Aorta (tissue), 5 donors: ENCODE measurements around the gene ERLIN1. TPM values are rescaled to one million over a fixed set of nuclear protein-coding genes. Genes with fewer than 3 reads are reported as not detected.

Experiments used
- ATAC-seq: fragments of 200-7000 bp; cut with Tn5 transposase; one replicate; pipeline ENCODE4 v1.9.1; 2022; ENCODE audit warnings: moderate library complexity; ENCODE audit not compliant: low FRiP score
- DNase-seq, 2 donors: peaks; one replicate each; pipeline ENCODE4 v3.0.0-alpha.2; 2020
- H3K27ac ChIP-seq, 2 donors: one replicate each; pipeline ENCODE4 v1.5.1; 2013; ENCODE audit warnings: low read length in 2 of 2, mild to moderate bottlenecking in 2 of 2, moderate library complexity in 2 of 2, control low read depth in 1 of 2, inconsistent platforms in 1 of 2, low read depth in 1 of 2
- H3K27me3 ChIP-seq, 2 donors: one replicate each; pipeline ENCODE4 v1.6.1; 2013; ENCODE audit warnings: control low read depth in 1 of 2, low read length in 1 of 2, mild to moderate bottlenecking in 1 of 2, moderate library complexity in 1 of 2; ENCODE audit not compliant: insufficient read depth in 2 of 2, control insufficient read depth in 1 of 2
- H3K36me3 ChIP-seq, 2 donors: one replicate each; pipeline ENCODE4 v1.6.1; 2013; ENCODE audit warnings: control low read depth in 1 of 2, low read length in 1 of 2, mild to moderate bottlenecking in 1 of 2; ENCODE audit not compliant: insufficient read depth in 2 of 2, control insufficient read depth in 1 of 2
- H3K4me1 ChIP-seq, 2 donors: one replicate each; pipeline ENCODE4 v1.6.1; 2013; ENCODE audit warnings: low read length in 2 of 2, control low read depth in 1 of 2, mild to moderate bottlenecking in 1 of 2, moderate library complexity in 1 of 2; ENCODE audit not compliant: insufficient read depth in 2 of 2, control insufficient read depth in 1 of 2
- H3K4me3 ChIP-seq, 2 donors: one replicate each; pipeline ENCODE4 v1.5.1; 2013; ENCODE audit warnings: low read length in 2 of 2, control low read depth in 1 of 2, mild to moderate bottlenecking in 1 of 2
- H3K9me3 ChIP-seq: one replicate; pipeline ENCODE4 v1.6.1; 2013; ENCODE audit warnings: mild to moderate bottlenecking, low read length; ENCODE audit not compliant: control insufficient read depth
- WGBS, 2 donors: extraction: QIAGEN DNeasy Blood & Tissue Kit; methylation state at CpG; one replicate each; pipeline ENCODE4 v1.1.7; 2013; 5-methylcytosine and 5-hydroxymethylcytosine counted together
- intact Hi-C, 2 donors: fragments of 100-400 bp; cut with DNase I; formaldehyde crosslinking; loops; one replicate each; pipeline versions ENCODE4 v1.14.2 to v1.15.0; 2022
- polyA plus RNA-seq, 2 donors: library from polyadenylated mRNA; stranded (reverse); fragments of 200-250 nt; gene quantifications; one replicate each; pipeline ENCODE4 v1.2.3, GENCODE V29; 2013
- total RNA-seq, 2 donors: library from RNA; stranded (reverse); fragmentation: NEBNext Ultra II Directional; extraction: Animal tissue kit (Norgen Biotek cat#: 25700); gene quantifications; one replicate each; pipeline ENCODE4 v1.2.1, GENCODE V29; 2021
- donor health status: healthy with polysubstance abuse.
- donor health status: Bipolar disorder and iron deficiency.
- donor health status: DM: no; HTN: no; CAD: no.
- donor health status: DM: no; HTN: no; CAD: no.
- donor health status: DM: yes; HTN: yes; CAD: no.

The ERLIN1 gene
- total and polyA plus RNA-seq, 4 donors = 5.9 to 20.7 (median 9.9) TPM

DNA sequence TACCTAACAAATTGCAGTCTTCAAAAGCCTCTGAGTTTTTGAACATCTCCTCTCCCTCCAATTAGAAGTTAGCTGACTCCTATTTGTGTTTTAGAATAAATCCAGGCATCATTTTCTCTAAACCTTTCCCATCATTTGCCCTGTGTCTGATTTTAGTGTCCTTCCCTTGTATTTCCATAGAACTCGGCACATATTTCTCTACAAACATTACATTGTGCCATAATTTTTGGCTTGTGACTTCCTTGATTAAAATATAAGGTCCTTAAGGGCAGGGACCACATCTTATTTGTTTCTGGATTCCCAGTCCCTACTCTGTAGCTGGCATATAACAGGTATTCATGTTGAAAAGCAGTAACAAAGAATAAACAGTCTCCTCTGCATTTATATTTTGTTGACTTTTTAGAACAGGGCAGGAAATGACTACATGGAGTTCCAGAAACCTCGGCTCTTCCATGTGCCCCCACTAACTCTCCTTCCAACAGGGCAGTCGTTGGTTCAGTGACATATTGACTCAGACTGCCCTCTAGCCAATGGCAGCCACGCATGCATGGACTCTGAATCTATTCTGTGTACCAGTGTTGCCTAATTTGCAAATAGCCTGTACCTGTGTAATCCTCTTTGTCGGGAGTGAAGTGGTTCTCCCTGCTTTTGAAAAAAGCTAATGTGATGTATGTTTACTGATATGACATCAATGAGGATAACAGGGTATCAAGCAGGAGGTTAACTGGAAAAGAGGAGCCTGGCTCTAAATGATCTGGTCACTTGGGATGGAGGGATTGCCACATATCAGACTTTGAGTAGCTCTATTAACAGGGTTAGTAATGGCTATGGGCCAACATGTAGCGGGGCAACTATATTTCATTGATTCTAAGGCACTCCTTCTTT is 84.4 kb downstream of the ERLIN1 start:
- Histone ChIP-seq H3K27ac (no peak overlapping the region), H3K4me1 (no peaks in the 10 kb centered on the region), H3K27me3 (no peaks in the 10 kb centered on the region), H3K4me3 (no peak overlapping the region), H3K36me3 (no peaks in the 10 kb centered on the region), H3K9me3 (peaks cover 4% of the 10 kb centered on the region)
- intact Hi-C loops = no loop called here
- DNase-seq (no peak), ATAC-seq (no peak)
- 50 to 51% methylated on average over 6 of the region's 6 CpGs for WGBS, 2 donors

DNA sequence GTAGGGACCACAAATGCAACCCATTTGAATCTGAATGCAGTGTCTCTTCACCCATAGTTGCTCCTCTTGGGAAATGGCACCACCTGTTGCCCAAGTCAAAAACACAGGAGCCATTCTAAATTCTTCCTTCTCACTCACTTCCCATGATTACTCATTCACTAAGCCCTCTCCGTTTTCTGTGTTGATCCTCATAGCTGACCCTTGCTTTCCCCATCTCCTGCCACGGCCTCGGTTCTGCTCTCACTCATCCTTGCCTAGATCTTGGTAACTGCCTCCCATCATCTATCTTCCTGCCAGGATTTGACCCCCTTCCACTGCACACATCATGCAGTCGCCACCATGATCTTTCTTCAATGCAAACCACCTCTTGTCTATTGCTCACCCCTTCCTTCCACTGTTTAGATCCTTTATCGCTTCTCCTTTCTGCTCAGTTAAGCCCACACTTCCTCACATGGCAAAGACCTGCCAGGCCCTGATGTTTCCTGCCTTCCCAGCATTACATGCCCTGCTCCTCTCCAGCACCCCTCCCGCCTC is 85.1 kb downstream of the ERLIN1 start:
- DNase-seq = no peak
- H3K36me3 ChIP-seq = no peaks in the 10 kb centered on the region
- no peak overlapping the region for H3K27ac ChIP-seq
- intact Hi-C loops = no loop called here
- H3K9me3 ChIP-seq = peaks cover 4% of the 10 kb centered on the region
- H3K27me3 ChIP-seq = no peaks in the 10 kb centered on the region
- no peak overlapping the region for H3K4me3 ChIP-seq
- no peak for ATAC-seq
- H3K4me1 ChIP-seq = no peaks in the 10 kb centered on the region
- 67 to 73% methylated on average over 6 of the region's 6 CpGs for WGBS, 2 donors

Other genes with a start within 250 kb of the ERLIN1 start
- gene DNMBP, start 176.1 kb downstream of the ERLIN1 start, total RNA-seq = 10 to 100 TPM; 13.4 to 23.9 TPM
- gene DNMBP, start 176.1 kb downstream of the ERLIN1 start, polyA plus RNA-seq = 1 to 10 TPM; 5.5 to 8.9 TPM
- not detected for gene CPN1, start 104.2 kb downstream of the ERLIN1 start, total RNA-seq
- gene CPN1, start 104.2 kb downstream of the ERLIN1 start, polyA plus RNA-seq = not detected
- 10 to 100 TPM; 17.3 to 21.6 TPM for gene CHUK, start 43.6 kb upstream of the ERLIN1 start, total RNA-seq
- 10 to 100 TPM in 1 of 2 donors, 1 to 10 TPM in 1; 9.0 to 17.8 TPM for gene CHUK, start 43.6 kb upstream of the ERLIN1 start, polyA plus RNA-seq
- 10 to 100 TPM; 15.1 to 21.6 TPM for gene CWF19L1, start 81.6 kb upstream of the ERLIN1 start, total RNA-seq
- 10 to 100 TPM; 13.4 to 24.5 TPM for gene CWF19L1, start 81.6 kb upstream of the ERLIN1 start, polyA plus RNA-seq
- gene BLOC1S2, start 100.7 kb upstream of the ERLIN1 start, total RNA-seq = 10 to 100 TPM; 21.9 to 26.4 TPM
- gene BLOC1S2, start 100.7 kb upstream of the ERLIN1 start, polyA plus RNA-seq = 10 to 100 TPM; 30.7 to 58.4 TPM
- 1 to 10 TPM in 1 of 2 donors, under 1 TPM in 1; 0.71 to 1.1 TPM for gene PKD2L1, start 144.2 kb upstream of the ERLIN1 start, total RNA-seq
- under 1 TPM; 0.25 to 0.87 TPM for gene PKD2L1, start 144.2 kb upstream of the ERLIN1 start, polyA plus RNA-seq
- gene SCD, start 161.2 kb upstream of the ERLIN1 start, total RNA-seq = 10 to 100 TPM; 22.7 to 47.3 TPM
- 10 to 100 TPM in 1 of 2 donors, 1 to 10 TPM in 1; 1.6 to 12.6 TPM for gene SCD, start 161.2 kb upstream of the ERLIN1 start, polyA plus RNA-seq